SJSA1 (cell line): Measurements from ENCODE around the gene HRAS. TPM values are rescaled to one million over a fixed set of nuclear protein-coding genes. Genes with fewer than 3 reads are reported as not detected.

Experiments used
- DNase-seq, 2 experiments: peaks; one replicate each; pipeline ENCODE4 v3.0.0-alpha.2; 2015 to 2020; ENCODE audit warnings: low spot score in 2 of 2, low read depth in 1 of 2
- H3K27ac ChIP-seq: fragments of 250-450 bp; sonication (Bioruptor Pico); 2 replicates; pipeline ENCODE4 v1.5.1; 2020; ENCODE audit warnings: mild to moderate bottlenecking, moderate library complexity
- H3K27me3 ChIP-seq: fragments of 250-450 bp; sonication (Bioruptor Pico); replicated peaks from 2 replicates; pipeline ENCODE4 v1.5.1; 2020; ENCODE audit warnings: mild to moderate bottlenecking, moderate library complexity
- H3K36me3 ChIP-seq: fragments of 250-450 bp; sonication (Bioruptor Pico); 2 replicates; pipeline ENCODE4 v1.5.1; 2020; ENCODE audit warnings: mild to moderate bottlenecking
- H3K4me1 ChIP-seq: fragments of 250-450 bp; sonication (Bioruptor Pico); replicated peaks from 2 replicates; pipeline ENCODE4 v1.6.1; 2021; ENCODE audit warnings: mild to moderate bottlenecking
- H3K4me3 ChIP-seq: fragments of 250-450 bp; sonication (Bioruptor Pico); 2 replicates; pipeline ENCODE4 v1.5.1; 2020; ENCODE audit warnings: mild to moderate bottlenecking
- H3K9me3 ChIP-seq: fragments of 250-450 bp; sonication (Bioruptor Pico); replicated peaks from 2 replicates; pipeline ENCODE4 v1.5.1; 2020; ENCODE audit warnings: mild to moderate bottlenecking
- total RNA-seq: library from RNA; depleted of rRNA; stranded (reverse); fragments of >200 nt; shearing (Covaris generic); gene quantifications from 2 replicates; pipeline ENCODE4 v1.2.3, GENCODE V29; 2014

HRAS gene
- total RNA-seq, 1 experiment from 2014 or later: 47.3 TPM

- H3K4me3 ChIP-seq: peak overlapping the region; percentile 64
- H3K4me1 ChIP-seq: peaks cover 5% of the 10 kb centered on the region
- H3K27me3 ChIP-seq: no peaks in the 10 kb centered on the region
- H3K27ac ChIP-seq: peak overlapping the region; percentile 81
- H3K36me3 ChIP-seq: peaks cover 6% of the 10 kb centered on the region; the same call in 1 of the 2 replicates
- no peaks in the 10 kb centered on the region for H3K9me3 ChIP-seq
- no peak for DNase-seq
Measured at GRCh38 chr11:507727-508515, 27.5 kb downstream of the HRAS start.

- Histone ChIP-seq H3K27ac (peak within 1 kb of the TSS; percentile 98), H3K4me1 (peaks cover 5% of the 10 kb centered on the region), H3K36me3 (peaks cover 6% of the 10 kb centered on the region; the same call in 1 of the 2 replicates), H3K9me3 (no peaks in the 10 kb centered on the region), H3K27me3 (no peaks in the 10 kb centered on the region), H3K4me3 (peak within 1 kb of the TSS; percentile 64)
- peak; percentile 80 to 95 for DNase-seq
Measured at GRCh38 chr11:506995-507726, 28.2 kb downstream of the HRAS start, which contains the start of gene RNH1. Gene RNH1, minus strand, starts transcription at chr11:507242. Its CDS starts 5,080 bp downstream, at chr11:502162.

GRCh38 chr11:506238-506994 lies 29.0 kb downstream of the HRAS start:
- DNase-seq: peak; percentile 85 to 93
- Histone ChIP-seq H3K4me3 (peak overlapping the region; percentile 64), H3K4me1 (peaks cover 5% of the 10 kb centered on the region), H3K9me3 (no peaks in the 10 kb centered on the region), H3K27me3 (no peaks in the 10 kb centered on the region), H3K36me3 (peaks cover 6% of the 10 kb centered on the region; the same call in 1 of the 2 replicates), H3K27ac (peak overlapping the region; percentile 98)

GRCh38 chr11:504994-505344 lies 30.4 kb downstream of the HRAS start:
- H3K4me3 ChIP-seq: no peak overlapping the region
- H3K27me3 ChIP-seq: no peaks in the 10 kb centered on the region
- H3K36me3 ChIP-seq: peaks cover 13% of the 10 kb centered on the region
- no peak overlapping the region for H3K27ac ChIP-seq
- H3K9me3 ChIP-seq: no peaks in the 10 kb centered on the region
- peaks cover 5% of the 10 kb centered on the region for H3K4me1 ChIP-seq
- DNase-seq: no peak

- no peak overlapping the region for H3K4me3 ChIP-seq
- peaks cover 17% of the 10 kb centered on the region for H3K36me3 ChIP-seq
- H3K4me1 ChIP-seq: peaks cover 5% of the 10 kb centered on the region
- no peak overlapping the region for H3K27ac ChIP-seq
- DNase-seq: no peak
- H3K9me3 ChIP-seq: no peaks in the 10 kb centered on the region
- no peaks in the 10 kb centered on the region for H3K27me3 ChIP-seq
Measured at GRCh38 chr11:504053-504993, 31.1 kb downstream of the HRAS start.

- no peaks in the 10 kb centered on the region for H3K9me3 ChIP-seq
- H3K4me1 ChIP-seq: peaks cover 5% of the 10 kb centered on the region
- H3K27me3 ChIP-seq: no peaks in the 10 kb centered on the region
- no peak overlapping the region for H3K4me3 ChIP-seq
- no peak overlapping the region for H3K27ac ChIP-seq
- DNase-seq: no peak
- H3K36me3 ChIP-seq: peaks cover 15% of the 10 kb centered on the region
Measured at GRCh38 chr11:503179-503981, 32.0 kb downstream of the HRAS start.

GRCh38 chr11:502288-503178 lies 32.8 kb downstream of the HRAS start:
- no peak overlapping the region for H3K27ac ChIP-seq
- DNase-seq: no peak
- no peaks in the 10 kb centered on the region for H3K9me3 ChIP-seq
- peaks cover 22% of the 10 kb centered on the region for H3K36me3 ChIP-seq
- H3K4me3 ChIP-seq: no peak overlapping the region
- H3K27me3 ChIP-seq: no peaks in the 10 kb centered on the region
- H3K4me1 ChIP-seq: peaks cover 1% of the 10 kb centered on the region

- Histone ChIP-seq H3K27ac (no peak overlapping the region), H3K36me3 (peaks cover 22% of the 10 kb centered on the region), H3K9me3 (no peaks in the 10 kb centered on the region), H3K4me3 (no peak overlapping the region), H3K4me1 (no peaks in the 10 kb centered on the region), H3K27me3 (no peaks in the 10 kb centered on the region)
- no peak for DNase-seq
Measured at GRCh38 chr11:501683-502287, 33.6 kb downstream of the HRAS start.

- H3K4me1 ChIP-seq: no peaks in the 10 kb centered on the region
- H3K36me3 ChIP-seq: peaks cover 22% of the 10 kb centered on the region
- no peak overlapping the region for H3K4me3 ChIP-seq
- no peak for DNase-seq
- no peaks in the 10 kb centered on the region for H3K27me3 ChIP-seq
- no peak overlapping the region for H3K27ac ChIP-seq
- no peaks in the 10 kb centered on the region for H3K9me3 ChIP-seq
Measured at GRCh38 chr11:501001-501682, 34.2 kb downstream of the HRAS start.

GRCh38 chr11:499201-500076 lies 35.9 kb downstream of the HRAS start:
- Histone ChIP-seq H3K36me3 (peaks cover 22% of the 10 kb centered on the region), H3K4me3 (no peak overlapping the region), H3K4me1 (no peaks in the 10 kb centered on the region), H3K9me3 (no peaks in the 10 kb centered on the region), H3K27me3 (no peaks in the 10 kb centered on the region), H3K27ac (no peak overlapping the region)
- no peak for DNase-seq
